GM12875 (cell line): ENCODE data around the gene RUNX1.

Experiments used
- H3K4me3 ChIP-seq: one replicate; pipeline ENCODE4 v1.5.1; 2011; ENCODE audit warnings: low read depth, low read length, control low read depth
- TF ChIP-seq, protein P1 (sequence below): IDR thresholded peaks from 2 replicates; pipeline ENCODE4 v1.5.1; 2011; ENCODE audit warnings: low read depth, mild to moderate bottlenecking, control low read depth, inconsistent platforms, low read length, moderate library complexity, borderline replicate concordance; ENCODE audit not compliant: insufficient read depth

RUNX1 gene

DNA sequence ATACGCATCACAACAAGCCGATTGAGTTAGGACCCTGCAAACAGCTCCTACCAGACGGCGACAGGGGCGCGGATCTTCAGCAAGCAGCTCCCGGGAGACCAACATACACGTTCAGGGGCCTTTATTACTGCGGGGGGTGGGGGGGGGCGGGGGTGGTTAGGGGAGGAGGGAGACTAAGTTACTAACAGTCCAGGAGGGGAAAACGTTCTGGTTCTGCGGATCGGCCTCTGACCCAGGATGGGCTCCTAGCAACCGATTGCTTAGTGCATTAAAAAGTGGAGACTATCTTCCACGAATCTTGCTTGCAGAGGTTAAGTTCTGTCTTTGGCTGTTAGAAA is 162.0 kb downstream of the RUNX1 start:
- peak overlapping the region; percentile 76 for H3K4me3 ChIP-seq

DNA sequence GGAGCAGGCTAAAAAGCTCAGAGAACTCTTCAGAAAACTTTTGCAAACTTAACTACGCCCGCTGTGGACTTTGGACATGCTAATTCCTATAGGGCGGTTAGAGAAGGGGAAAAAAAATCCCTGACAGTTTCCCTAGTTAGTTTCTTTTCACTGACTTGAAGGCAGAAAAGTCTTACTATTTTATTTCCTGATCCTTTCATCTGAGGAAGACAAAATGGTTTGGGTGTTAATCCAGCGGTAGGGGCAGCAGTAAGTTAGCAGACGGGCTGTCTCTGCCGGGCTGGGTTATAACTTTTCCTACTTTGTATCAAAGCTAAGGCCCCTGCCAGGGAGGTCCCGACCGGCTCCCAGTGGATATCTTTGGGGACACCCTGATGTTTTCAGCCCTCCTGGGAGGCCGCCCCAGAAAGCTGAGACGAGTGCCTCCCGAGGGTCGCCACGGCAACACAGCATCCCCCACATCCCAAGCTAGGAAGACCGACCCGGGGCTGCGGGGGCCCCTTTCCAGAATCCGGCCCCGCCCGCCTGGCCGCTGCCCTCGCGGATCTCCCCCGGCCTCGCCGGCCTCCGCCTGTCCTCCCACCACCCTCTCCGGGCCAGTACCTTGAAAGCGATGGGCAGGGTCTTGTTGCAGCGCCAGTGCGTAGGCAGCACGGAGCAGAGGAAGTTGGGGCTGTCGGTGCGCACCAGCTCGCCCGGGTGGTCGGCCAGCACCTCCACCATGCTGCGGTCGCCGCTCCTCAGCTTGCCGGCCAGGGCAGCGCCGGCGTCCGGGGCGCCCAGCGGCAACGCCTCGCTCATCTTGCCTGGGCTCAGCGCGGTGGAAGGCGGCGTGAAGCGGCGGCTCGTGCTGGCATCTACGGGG is 162.6 kb downstream of the RUNX1 start:
- TF ChIP-seq, protein P1, sequence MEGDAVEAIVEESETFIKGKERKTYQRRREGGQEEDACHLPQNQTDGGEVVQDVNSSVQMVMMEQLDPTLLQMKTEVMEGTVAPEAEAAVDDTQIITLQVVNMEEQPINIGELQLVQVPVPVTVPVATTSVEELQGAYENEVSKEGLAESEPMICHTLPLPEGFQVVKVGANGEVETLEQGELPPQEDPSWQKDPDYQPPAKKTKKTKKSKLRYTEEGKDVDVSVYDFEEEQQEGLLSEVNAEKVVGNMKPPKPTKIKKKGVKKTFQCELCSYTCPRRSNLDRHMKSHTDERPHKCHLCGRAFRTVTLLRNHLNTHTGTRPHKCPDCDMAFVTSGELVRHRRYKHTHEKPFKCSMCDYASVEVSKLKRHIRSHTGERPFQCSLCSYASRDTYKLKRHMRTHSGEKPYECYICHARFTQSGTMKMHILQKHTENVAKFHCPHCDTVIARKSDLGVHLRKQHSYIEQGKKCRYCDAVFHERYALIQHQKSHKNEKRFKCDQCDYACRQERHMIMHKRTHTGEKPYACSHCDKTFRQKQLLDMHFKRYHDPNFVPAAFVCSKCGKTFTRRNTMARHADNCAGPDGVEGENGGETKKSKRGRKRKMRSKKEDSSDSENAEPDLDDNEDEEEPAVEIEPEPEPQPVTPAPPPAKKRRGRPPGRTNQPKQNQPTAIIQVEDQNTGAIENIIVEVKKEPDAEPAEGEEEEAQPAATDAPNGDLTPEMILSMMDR = no peak
- H3K4me3 ChIP-seq = peak overlapping the region; percentile 76

More for the DNA sequence above, 162.0 kb downstream of the RUNX1 start:
- TF ChIP-seq, protein P1 = no peak

DNA sequence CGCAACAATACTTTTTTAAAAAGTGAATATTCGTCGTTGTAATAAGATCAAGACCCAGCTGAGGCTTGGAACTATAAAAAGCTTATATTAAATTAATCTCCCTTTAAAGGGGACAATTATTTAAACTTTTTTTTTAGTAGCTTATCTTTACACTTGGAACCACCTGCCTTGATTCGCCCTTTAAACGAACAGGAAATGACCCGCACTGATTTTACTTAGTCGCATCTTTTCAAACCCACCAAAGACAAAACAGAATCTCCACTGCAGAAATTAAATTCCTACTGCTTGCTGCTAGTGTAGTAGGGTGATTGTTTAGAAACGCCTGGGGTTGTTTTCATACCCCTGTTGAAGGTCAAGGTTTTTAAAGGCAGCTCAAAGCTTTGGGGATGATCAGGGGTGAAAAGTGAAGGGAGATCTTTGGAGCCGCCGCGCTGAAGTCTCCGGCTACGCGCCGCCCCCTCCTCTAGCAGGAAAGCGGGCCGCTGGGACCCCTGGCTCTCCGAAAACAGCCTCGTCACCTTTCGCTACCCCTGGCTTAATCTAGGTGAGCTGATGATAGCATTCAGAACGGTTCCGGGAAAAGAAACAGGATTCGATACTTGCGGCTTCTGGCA is 163.4 kb downstream of the RUNX1 start:
- H3K4me3 ChIP-seq = peak overlapping the region; percentile 76

DNA sequence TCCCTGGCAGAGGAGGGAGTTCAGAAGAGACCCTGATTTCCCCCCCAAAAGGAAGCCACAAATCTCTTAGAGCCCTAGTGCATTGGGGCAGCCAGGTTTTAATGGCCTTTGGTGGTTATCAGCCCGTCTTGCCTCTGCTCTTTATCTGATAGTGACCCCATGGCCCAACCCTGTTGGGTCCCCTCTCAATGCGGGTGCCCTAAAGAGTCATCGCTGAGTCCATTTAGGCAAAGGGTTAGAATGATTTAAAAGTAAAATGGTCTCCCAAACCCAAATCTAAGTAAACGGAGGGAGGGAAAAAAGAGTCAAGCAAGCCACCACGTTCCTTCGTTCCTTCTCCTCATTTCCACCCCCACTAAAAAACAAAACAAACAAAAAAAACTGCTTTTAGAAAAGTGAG is 164.0 kb downstream of the RUNX1 start:
- H3K4me3 ChIP-seq = peak overlapping the region; percentile 76
- TF ChIP-seq, protein P1 = no peak

More for the DNA sequence above, 163.4 kb downstream of the RUNX1 start:
- TF ChIP-seq, protein P1 = no peak

DNA sequence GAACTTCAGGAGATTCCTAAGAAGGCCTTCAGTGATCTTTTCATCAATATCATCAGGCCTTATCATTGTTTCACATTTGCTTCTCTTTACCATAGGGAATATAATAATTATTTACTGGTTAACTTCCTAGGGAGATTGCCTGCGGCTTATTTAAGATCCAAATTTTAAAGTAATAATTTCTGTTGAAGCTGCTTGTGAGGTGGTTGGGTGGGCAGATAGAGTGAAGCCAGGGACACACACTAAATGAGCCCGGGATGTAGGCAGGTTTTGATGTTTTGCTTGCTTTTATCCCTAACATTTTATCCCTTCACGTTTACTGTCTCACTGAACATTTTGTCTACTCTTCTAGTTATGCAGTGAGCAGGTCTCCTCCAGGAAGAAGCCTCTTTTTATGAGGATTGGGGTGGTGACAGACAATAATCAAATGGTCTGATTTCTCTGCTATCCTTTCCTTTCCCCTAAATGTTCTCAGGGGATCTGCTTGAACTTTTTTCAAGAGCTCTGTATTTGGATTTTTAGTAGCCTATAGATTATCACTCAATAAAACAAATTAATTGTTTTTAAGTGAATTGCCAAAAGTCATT is 164.7 kb downstream of the RUNX1 start:
- TF ChIP-seq, protein P1 = no peak
- H3K4me3 ChIP-seq = peak overlapping the region; percentile 76

DNA sequence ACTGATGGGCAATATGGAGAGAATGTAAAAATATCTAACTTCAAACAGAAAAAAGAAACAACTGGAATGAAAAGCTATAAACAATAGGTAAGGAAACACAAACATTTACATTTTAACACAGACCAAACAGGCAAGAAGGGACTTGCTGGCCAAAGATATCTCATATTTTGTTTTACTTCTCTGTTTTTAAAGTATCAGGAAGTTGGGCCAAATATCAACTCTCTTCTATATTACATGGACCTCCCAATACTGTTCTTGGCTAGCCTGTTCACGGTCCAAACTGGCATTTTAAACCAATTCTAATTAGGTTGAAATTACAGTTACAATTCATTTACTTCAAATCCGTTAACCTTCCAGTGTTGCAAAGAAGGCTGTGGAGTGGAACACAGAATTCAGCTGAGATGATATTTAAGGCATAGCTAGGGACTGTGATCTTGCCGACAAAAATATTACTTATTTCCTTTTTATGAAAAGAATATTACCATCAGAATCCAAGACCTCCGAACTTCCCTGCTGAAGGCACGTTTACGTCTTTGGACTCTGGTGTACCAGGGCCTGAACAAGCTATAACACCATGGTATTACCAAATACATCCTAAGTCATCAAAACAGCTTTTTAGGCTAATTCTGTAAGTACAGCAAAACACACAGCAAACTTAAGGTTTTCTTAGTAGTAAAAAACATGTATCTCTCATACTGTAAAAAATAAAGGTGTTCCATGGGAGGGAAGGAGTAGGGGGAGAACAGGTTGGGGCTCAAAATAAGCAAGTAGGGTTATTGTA is 165.4 kb downstream of the RUNX1 start:
- peak overlapping the region; percentile 8 for H3K4me3 ChIP-seq

More for the DNA sequence above, 165.4 kb downstream of the RUNX1 start:
- TF ChIP-seq, protein P1 = no peak
